Tibial artery (tissue), 4 donors: Measurements from ENCODE around the gene MAP2K5.

Source experiments
- DNase-seq, 2 donors: peaks; one replicate each; pipeline ENCODE4 v3.0.0-alpha.2; 2019
- H3K27ac ChIP-seq, 2 donors: fragments of 200-600 bp; sonication (generic) in 1 of 2; 1 replicate in 1 of 2; 2 replicates in 1 of 2; pipeline ENCODE4 v1.5.1; 2018 to 2019; ENCODE audit warnings: mild to moderate bottlenecking in 1 of 2
- H3K27me3 ChIP-seq, 2 donors: fragments of 200-600 bp; sonication (generic) in 1 of 2; one replicate each; pipeline versions ENCODE4 v1.5.1 to v1.6.0; 2016 to 2019
- H3K36me3 ChIP-seq, 3 donors: fragments of 200-600 bp; sonication (generic) in 2 of 3; one replicate each; pipeline ENCODE4 v1.5.1; 2016 to 2019; ENCODE audit warnings: mild to moderate bottlenecking in 2 of 3
- H3K4me1 ChIP-seq, 4 donors: fragments of 200-600 bp; sonication (generic) in 2 of 4; 1 replicate in 3 of 4; 2 replicates in 1 of 4; pipeline ENCODE4 v1.5.1; 2016 to 2019
- H3K4me3 ChIP-seq, 2 donors: fragments of 200-600 bp; sonication (generic) in 1 of 2; 1 replicate in 1 of 2; 2 replicates in 1 of 2; pipeline ENCODE4 v1.5.1; 2018 to 2019; ENCODE audit warnings: mild to moderate bottlenecking in 2 of 2
- H3K9me3 ChIP-seq, 3 donors: fragments of 200-600 bp; sonication (generic) in 1 of 3; one replicate each; pipeline ENCODE4 v1.5.1; 2016 to 2019
- intact Hi-C: fragments of 100-400 bp; cut with DNase I; formaldehyde crosslinking; loops from one replicate; pipeline ENCODE4 v1.15.0; 2023; ENCODE audit warnings: low total_unique reads
- TF ChIP-seq, protein P1 (sequence below), 2 experiments: fragments of 200-600 bp in 1 of 2; fragments of 450-650 bp in 1 of 2; IDR thresholded peaks; one replicate each; pipeline ENCODE4 v1.5.1; 2017 to 2019; ENCODE audit warnings: antibody characterized with exemption in 2 of 2, mild to moderate bottlenecking in 1 of 2, moderate library complexity in 1 of 2

Gene MAP2K5

DNA sequence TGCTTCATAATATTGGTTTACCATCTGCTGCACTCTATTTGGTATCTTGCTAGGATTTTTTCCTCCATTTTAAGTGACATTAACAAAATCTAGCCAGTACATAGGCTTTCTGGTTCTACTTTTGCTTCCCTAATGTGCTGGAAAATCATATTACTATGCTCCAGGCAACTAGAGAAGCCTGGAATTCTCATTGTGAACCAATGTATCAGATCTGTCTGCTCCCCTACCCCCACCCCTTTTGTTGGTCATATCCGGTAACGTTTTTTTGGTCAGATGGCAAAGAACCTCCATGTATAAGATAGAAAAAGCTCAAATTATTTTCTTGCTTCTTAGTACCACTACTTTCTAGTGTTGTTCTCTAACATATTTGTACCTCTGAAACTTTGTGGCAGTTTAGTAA is 17.1 kb downstream of the MAP2K5 start:
- H3K4me3 ChIP-seq = no peak overlapping the region
- no peaks in the 10 kb centered on the region for H3K9me3 ChIP-seq
- no peaks in the 10 kb centered on the region for H3K27me3 ChIP-seq
- no peak for DNase-seq
- H3K27ac ChIP-seq = no peak overlapping the region
- no peaks in the 10 kb centered on the region for H3K4me1 ChIP-seq
- intact Hi-C loops = no loop called here
- TF ChIP-seq, protein P1, sequence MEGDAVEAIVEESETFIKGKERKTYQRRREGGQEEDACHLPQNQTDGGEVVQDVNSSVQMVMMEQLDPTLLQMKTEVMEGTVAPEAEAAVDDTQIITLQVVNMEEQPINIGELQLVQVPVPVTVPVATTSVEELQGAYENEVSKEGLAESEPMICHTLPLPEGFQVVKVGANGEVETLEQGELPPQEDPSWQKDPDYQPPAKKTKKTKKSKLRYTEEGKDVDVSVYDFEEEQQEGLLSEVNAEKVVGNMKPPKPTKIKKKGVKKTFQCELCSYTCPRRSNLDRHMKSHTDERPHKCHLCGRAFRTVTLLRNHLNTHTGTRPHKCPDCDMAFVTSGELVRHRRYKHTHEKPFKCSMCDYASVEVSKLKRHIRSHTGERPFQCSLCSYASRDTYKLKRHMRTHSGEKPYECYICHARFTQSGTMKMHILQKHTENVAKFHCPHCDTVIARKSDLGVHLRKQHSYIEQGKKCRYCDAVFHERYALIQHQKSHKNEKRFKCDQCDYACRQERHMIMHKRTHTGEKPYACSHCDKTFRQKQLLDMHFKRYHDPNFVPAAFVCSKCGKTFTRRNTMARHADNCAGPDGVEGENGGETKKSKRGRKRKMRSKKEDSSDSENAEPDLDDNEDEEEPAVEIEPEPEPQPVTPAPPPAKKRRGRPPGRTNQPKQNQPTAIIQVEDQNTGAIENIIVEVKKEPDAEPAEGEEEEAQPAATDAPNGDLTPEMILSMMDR (IDR thresholded peaks at IDR 0.05) = no peak
- H3K36me3 ChIP-seq = peaks cover 0 to 27% (median 13%) of the 10 kb centered on the region in 3 donors

DNA sequence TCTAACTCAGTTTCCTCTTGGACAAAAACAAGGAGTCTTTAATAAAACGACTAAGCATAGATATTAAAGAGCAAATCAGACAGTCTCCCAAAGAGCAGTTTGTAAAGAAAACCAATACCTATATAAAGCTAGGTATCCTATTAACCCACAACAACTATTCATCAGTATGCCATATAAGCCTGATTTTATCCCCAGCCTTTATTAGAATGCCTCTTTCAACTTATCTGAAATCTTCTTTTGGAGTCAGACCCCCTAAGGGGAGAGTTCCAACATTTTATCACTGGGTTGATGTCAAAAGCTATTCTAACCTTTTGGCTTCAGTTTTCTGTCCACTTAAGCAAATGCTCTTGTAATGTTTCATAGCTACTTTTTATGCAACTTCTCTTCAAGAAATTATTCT is 17.8 kb downstream of the MAP2K5 start:
- Histone ChIP-seq H3K4me3 (no peak overlapping the region), H3K36me3 (peaks cover 0 to 21% (median 13%) of the 10 kb centered on the region in 3 donors), H3K27ac (no peak overlapping the region), H3K4me1 (no peaks in the 10 kb centered on the region), H3K27me3 (no peaks in the 10 kb centered on the region), H3K9me3 (no peaks in the 10 kb centered on the region)
- DNase-seq = no peak
- TF ChIP-seq, protein P1 (IDR thresholded peaks at IDR 0.05) = no peak
- intact Hi-C loops = no loop called here

DNA sequence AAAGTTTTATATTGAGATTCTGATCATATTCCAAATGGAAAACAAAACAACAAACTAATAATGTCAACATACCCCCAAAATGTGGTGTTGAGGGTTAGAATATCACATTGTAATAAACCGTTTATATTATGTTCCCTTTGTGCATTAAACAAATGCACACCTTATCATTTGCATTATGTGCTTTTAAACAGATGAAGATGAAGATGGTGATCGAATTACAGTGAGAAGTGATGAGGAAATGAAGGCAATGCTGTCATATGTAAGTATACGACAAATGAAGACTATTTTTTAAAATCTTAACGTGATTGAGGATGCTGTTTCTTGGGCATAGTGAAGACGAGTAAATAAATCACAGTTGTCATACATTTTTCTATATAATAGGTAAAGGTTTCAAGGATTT is 20.6 kb downstream of the MAP2K5 start:
- Histone ChIP-seq H3K4me3 (no peak overlapping the region), H3K4me1 (no peaks in the 10 kb centered on the region), H3K27ac (no peak overlapping the region), H3K27me3 (no peaks in the 10 kb centered on the region), H3K9me3 (no peaks in the 10 kb centered on the region), H3K36me3 (peaks cover 0 to 12% (median 8%) of the 10 kb centered on the region in 3 donors)
- DNase-seq = no peak
- TF ChIP-seq, protein P1 (IDR thresholded peaks at IDR 0.05) = no peak
- intact Hi-C loops = no loop called here

DNA sequence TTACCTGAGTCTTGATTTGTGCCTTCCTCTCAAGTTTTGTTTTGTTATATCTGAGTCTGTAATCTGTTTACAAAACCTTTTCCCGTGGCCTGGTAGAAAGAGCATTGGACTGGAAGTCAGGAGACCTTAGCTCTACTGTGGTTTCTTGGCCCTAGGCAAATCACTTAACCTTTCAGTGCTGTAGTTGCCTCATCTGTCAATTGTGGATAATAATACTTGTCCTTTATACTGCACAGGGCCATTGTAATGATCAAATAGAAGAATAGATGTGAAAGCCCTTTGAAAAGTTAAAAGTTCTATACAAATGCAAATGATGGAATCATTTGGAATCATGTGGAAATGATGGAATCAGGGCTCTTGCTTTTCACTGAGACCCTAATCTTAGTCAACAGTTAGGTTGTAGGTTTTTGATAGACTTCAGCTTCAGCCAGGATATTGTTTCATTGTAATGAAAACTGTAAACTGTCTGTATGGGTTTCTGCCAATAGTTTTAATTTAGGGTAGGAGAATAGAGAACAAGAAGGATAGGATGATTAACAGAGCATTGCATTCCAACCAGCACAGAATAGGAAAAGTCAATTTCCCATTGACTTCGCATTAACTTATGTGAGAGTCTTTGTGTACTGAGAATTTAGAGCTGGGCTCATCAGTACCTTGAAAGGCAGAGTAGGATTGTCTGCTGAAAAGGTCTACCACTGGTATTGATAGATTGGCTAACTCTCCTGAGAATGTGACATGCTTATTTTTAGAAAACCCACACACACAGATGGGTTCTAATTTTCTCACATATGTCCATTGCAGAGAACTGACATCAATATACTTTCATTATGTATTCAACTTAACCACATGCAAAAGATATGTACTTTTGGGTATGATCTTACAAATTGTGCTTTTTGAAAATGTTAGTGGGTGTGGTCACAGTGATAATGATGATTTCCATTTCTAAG is 21.8 kb downstream of the MAP2K5 start:
- H3K27ac ChIP-seq = no peak overlapping the region
- intact Hi-C loops = no loop called here
- no peaks in the 10 kb centered on the region for H3K27me3 ChIP-seq
- peaks cover 0 to under 1% (median 0%) of the 10 kb centered on the region in 3 donors for H3K36me3 ChIP-seq
- H3K4me3 ChIP-seq = no peak overlapping the region
- TF ChIP-seq, protein P1 (IDR thresholded peaks at IDR 0.05) = no peak
- no peaks in the 10 kb centered on the region for H3K4me1 ChIP-seq
- DNase-seq = no peak
- no peaks in the 10 kb centered on the region for H3K9me3 ChIP-seq

DNA sequence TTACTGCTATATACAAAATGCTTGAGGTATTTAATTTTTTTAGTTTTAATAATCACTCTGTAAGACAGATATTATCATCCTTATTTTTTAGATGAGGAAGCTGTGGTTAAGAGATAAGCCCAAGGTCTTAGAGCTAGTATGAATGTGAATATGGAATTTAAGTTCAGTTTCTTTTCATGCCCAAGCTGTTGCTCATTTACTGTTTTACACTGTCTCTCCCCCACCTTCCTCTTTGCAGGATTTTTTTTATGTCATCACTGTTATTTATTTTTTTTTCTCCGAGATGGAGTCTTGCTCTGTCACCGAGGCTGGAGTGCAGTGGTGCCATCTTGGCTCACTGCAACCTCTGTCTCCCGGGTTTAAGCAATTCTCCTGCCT is 22.5 kb downstream of the MAP2K5 start:
- Histone ChIP-seq H3K27me3 (no peaks in the 10 kb centered on the region), H3K36me3 (no peaks in the 10 kb centered on the region), H3K4me1 (no peaks in the 10 kb centered on the region), H3K27ac (no peak overlapping the region), H3K4me3 (no peak overlapping the region), H3K9me3 (no peaks in the 10 kb centered on the region)
- TF ChIP-seq, protein P1 (IDR thresholded peaks at IDR 0.05) = no peak
- no peak for DNase-seq
- intact Hi-C loops = no loop called here
